ENCODE data around the gene TM4SF1.
A peak's percentile ranks its signal among the peaks of the same experiment; 100 is the strongest.

Gene TM4SF1

GRCh38 chr3:149377408-149378364, at the start of gene TM4SF1:
TSS of gene TM4SF1 (minus strand) at chr3:149377649. CDS start at chr3:149377547, 102 bp downstream.
- peak within 1 kb of the TSS; percentile 67 for H3K4me3 ChIP-seq (ENCODE audit: low read length)
- H3K36me3 ChIP-seq (ENCODE audit: control insufficient read depth, insufficient read depth, low read length) = no peaks in the 10 kb centered on the region
- no peaks in the 10 kb centered on the region for H3K27me3 ChIP-seq (ENCODE audit: control insufficient read depth, insufficient read depth, low read length)
- peaks cover 29% of the 10 kb centered on the region for H3K4me1 ChIP-seq (ENCODE audit: control insufficient read depth, insufficient read depth, low read length)
- H3K9ac ChIP-seq (ENCODE audit: low read length) = peak within 1 kb of the TSS; percentile 87
- no peaks in the 10 kb centered on the region for H3K9me3 ChIP-seq (ENCODE audit: control insufficient read depth, low read length)

GRCh38 chr3:149426325-149426724, 48.9 kb upstream of the TM4SF1 start:
- no peak overlapping the region for H3K9ac ChIP-seq (ENCODE audit: low read length)
- no peaks in the 10 kb centered on the region for H3K27me3 ChIP-seq (ENCODE audit: control insufficient read depth, insufficient read depth, low read length)
- no peaks in the 10 kb centered on the region for H3K9me3 ChIP-seq (ENCODE audit: control insufficient read depth, low read length)
- H3K4me1 ChIP-seq (ENCODE audit: control insufficient read depth, insufficient read depth, low read length) = no peaks in the 10 kb centered on the region
- H3K36me3 ChIP-seq (ENCODE audit: control insufficient read depth, insufficient read depth, low read length) = no peaks in the 10 kb centered on the region
- H3K4me3 ChIP-seq (ENCODE audit: low read length) = no peak overlapping the region

GRCh38 chr3:149424918-149425317, 47.5 kb upstream of the TM4SF1 start:
- H3K4me3 ChIP-seq (ENCODE audit: low read length) = no peak overlapping the region
- H3K36me3 ChIP-seq (ENCODE audit: control insufficient read depth, insufficient read depth, low read length) = no peaks in the 10 kb centered on the region
- H3K9me3 ChIP-seq (ENCODE audit: control insufficient read depth, low read length) = no peaks in the 10 kb centered on the region
- no peak overlapping the region for H3K9ac ChIP-seq (ENCODE audit: low read length)
- H3K27me3 ChIP-seq (ENCODE audit: control insufficient read depth, insufficient read depth, low read length) = no peaks in the 10 kb centered on the region
- H3K4me1 ChIP-seq (ENCODE audit: control insufficient read depth, insufficient read depth, low read length) = no peaks in the 10 kb centered on the region

GRCh38 chr3:149421764-149422163, 44.3 kb upstream of the TM4SF1 start:
- H3K4me1 ChIP-seq (ENCODE audit: control insufficient read depth, insufficient read depth, low read length) = no peaks in the 10 kb centered on the region
- H3K9ac ChIP-seq (ENCODE audit: low read length) = no peak overlapping the region
- no peaks in the 10 kb centered on the region for H3K36me3 ChIP-seq (ENCODE audit: control insufficient read depth, insufficient read depth, low read length)

GRCh38 chr3:149419816-149420215, 42.4 kb upstream of the TM4SF1 start:
- Histone ChIP-seq H3K4me3 (ENCODE audit: low read length) (no peak overlapping the region), H3K36me3 (ENCODE audit: control insufficient read depth, insufficient read depth, low read length) (no peaks in the 10 kb centered on the region), H3K27me3 (ENCODE audit: control insufficient read depth, insufficient read depth, low read length) (no peaks in the 10 kb centered on the region), H3K9me3 (ENCODE audit: control insufficient read depth, low read length) (no peaks in the 10 kb centered on the region), H3K4me1 (ENCODE audit: control insufficient read depth, insufficient read depth, low read length) (no peaks in the 10 kb centered on the region), H3K9ac (ENCODE audit: low read length) (no peak overlapping the region)

More at GRCh38 chr3:149421764-149422163, 44.3 kb upstream of the TM4SF1 start:
- no peaks in the 10 kb centered on the region for H3K9me3 ChIP-seq (ENCODE audit: control insufficient read depth, low read length)
- H3K27me3 ChIP-seq (ENCODE audit: control insufficient read depth, insufficient read depth, low read length) = no peaks in the 10 kb centered on the region
- H3K4me3 ChIP-seq (ENCODE audit: low read length) = no peak overlapping the region

- no peak overlapping the region for H3K4me3 ChIP-seq (ENCODE audit: low read length)
- H3K9ac ChIP-seq (ENCODE audit: low read length) = no peak overlapping the region
- no peaks in the 10 kb centered on the region for H3K27me3 ChIP-seq (ENCODE audit: control insufficient read depth, insufficient read depth, low read length)
- H3K9me3 ChIP-seq (ENCODE audit: control insufficient read depth, low read length) = no peaks in the 10 kb centered on the region
- H3K4me1 ChIP-seq (ENCODE audit: control insufficient read depth, insufficient read depth, low read length) = no peaks in the 10 kb centered on the region
- H3K36me3 ChIP-seq (ENCODE audit: control insufficient read depth, insufficient read depth, low read length) = no peaks in the 10 kb centered on the region
Measured at GRCh38 chr3:149417727-149418126, 40.3 kb upstream of the TM4SF1 start.

- Histone ChIP-seq H3K36me3 (ENCODE audit: control insufficient read depth, insufficient read depth, low read length) (no peaks in the 10 kb centered on the region), H3K27me3 (ENCODE audit: control insufficient read depth, insufficient read depth, low read length) (no peaks in the 10 kb centered on the region), H3K4me1 (ENCODE audit: control insufficient read depth, insufficient read depth, low read length) (no peaks in the 10 kb centered on the region), H3K4me3 (ENCODE audit: low read length) (no peak overlapping the region), H3K9ac (ENCODE audit: low read length) (no peak overlapping the region), H3K9me3 (ENCODE audit: control insufficient read depth, low read length) (no peaks in the 10 kb centered on the region)
Measured at GRCh38 chr3:149417174-149417573, 39.7 kb upstream of the TM4SF1 start.

- Histone ChIP-seq H3K27me3 (ENCODE audit: control insufficient read depth, insufficient read depth, low read length) (no peaks in the 10 kb centered on the region), H3K36me3 (ENCODE audit: control insufficient read depth, insufficient read depth, low read length) (no peaks in the 10 kb centered on the region), H3K9ac (ENCODE audit: low read length) (no peak overlapping the region), H3K4me1 (ENCODE audit: control insufficient read depth, insufficient read depth, low read length) (no peaks in the 10 kb centered on the region), H3K9me3 (ENCODE audit: control insufficient read depth, low read length) (no peaks in the 10 kb centered on the region), H3K4me3 (ENCODE audit: low read length) (no peak overlapping the region)
Measured at GRCh38 chr3:149415484-149415883, 38.0 kb upstream of the TM4SF1 start.

GRCh38 chr3:149414557-149415231, 37.2 kb upstream of the TM4SF1 start:
- no peak overlapping the region for H3K9ac ChIP-seq (ENCODE audit: low read length)
- H3K27me3 ChIP-seq (ENCODE audit: control insufficient read depth, insufficient read depth, low read length) = no peaks in the 10 kb centered on the region
- no peaks in the 10 kb centered on the region for H3K4me1 ChIP-seq (ENCODE audit: control insufficient read depth, insufficient read depth, low read length)
- no peaks in the 10 kb centered on the region for H3K9me3 ChIP-seq (ENCODE audit: control insufficient read depth, low read length)
- no peak overlapping the region for H3K4me3 ChIP-seq (ENCODE audit: low read length)
- no peaks in the 10 kb centered on the region for H3K36me3 ChIP-seq (ENCODE audit: control insufficient read depth, insufficient read depth, low read length)

GRCh38 chr3:149411583-149411982, 34.1 kb upstream of the TM4SF1 start:
- Histone ChIP-seq H3K9ac (ENCODE audit: low read length) (no peak overlapping the region), H3K4me1 (ENCODE audit: control insufficient read depth, insufficient read depth, low read length) (peaks cover 18% of the 10 kb centered on the region), H3K36me3 (ENCODE audit: control insufficient read depth, insufficient read depth, low read length) (no peaks in the 10 kb centered on the region), H3K9me3 (ENCODE audit: control insufficient read depth, low read length) (no peaks in the 10 kb centered on the region), H3K27me3 (ENCODE audit: control insufficient read depth, insufficient read depth, low read length) (no peaks in the 10 kb centered on the region), H3K4me3 (ENCODE audit: low read length) (no peak overlapping the region)

- Histone ChIP-seq H3K4me3 (ENCODE audit: low read length) (no peak overlapping the region), H3K27me3 (ENCODE audit: control insufficient read depth, insufficient read depth, low read length) (no peaks in the 10 kb centered on the region), H3K36me3 (ENCODE audit: control insufficient read depth, insufficient read depth, low read length) (no peaks in the 10 kb centered on the region), H3K4me1 (ENCODE audit: control insufficient read depth, insufficient read depth, low read length) (peaks cover 26% of the 10 kb centered on the region), H3K9me3 (ENCODE audit: control insufficient read depth, low read length) (no peaks in the 10 kb centered on the region), H3K9ac (ENCODE audit: low read length) (no peak overlapping the region)
Measured at GRCh38 chr3:149409351-149409750, 31.9 kb upstream of the TM4SF1 start.

- Histone ChIP-seq H3K9ac (ENCODE audit: low read length) (peak overlapping the region; percentile 20), H3K9me3 (ENCODE audit: control insufficient read depth, low read length) (no peaks in the 10 kb centered on the region), H3K36me3 (ENCODE audit: control insufficient read depth, insufficient read depth, low read length) (no peaks in the 10 kb centered on the region), H3K4me1 (ENCODE audit: control insufficient read depth, insufficient read depth, low read length) (peaks cover 33% of the 10 kb centered on the region), H3K4me3 (ENCODE audit: low read length) (no peak overlapping the region), H3K27me3 (ENCODE audit: control insufficient read depth, insufficient read depth, low read length) (no peaks in the 10 kb centered on the region)
Measured at GRCh38 chr3:149407898-149408297, 30.4 kb upstream of the TM4SF1 start.
